ENCODE data around the gene SEZ6.

GRCh38 chr17:29014716-29015115, 8.9 kb upstream of the SEZ6 start:
- TF ChIP-seq POLR2A (IDR thresholded peaks at IDR 0.05; ENCODE audit: low read depth): no peak
- TF ChIP-seq CTCF (IDR thresholded peaks at IDR 0.05): no peak
- no peak for TF ChIP-seq EP300 (IDR thresholded peaks at IDR 0.05)

Measured in esophagus muscularis mucosa (tissue), 4 donors.